Naive thymus-derived CD4-positive, alpha-beta T cell (primary cell): Measurements from ENCODE around the gene SLC25A43. TPM values are rescaled to one million over a fixed set of nuclear protein-coding genes. Genes with fewer than 3 reads are reported as not detected.
"Not testable (repeated sequence)": the region's sequence is repeated elsewhere in the genome, so short reads cannot be mapped to it uniquely, and the experiment has no call there.

ENCODE experiments used
- ATAC-seq: fragments of 150-1000 bp; cut with Tn5 transposase; 2 replicates; pipeline ENCODE4 v1.10.0; 2021; ENCODE audit warnings: mild to moderate bottlenecking, moderate library complexity
- CTCF ChIA-PET: fragments of 350-600 bp; sonication (Branson Sonifier 250); formaldehyde crosslinking; loops from one replicate; lab custom pipeline; 2021; ENCODE audit warnings: antibody characterized with exemption; lab: Charles Lee
- POLR2A ChIA-PET: fragments of 350-600 bp; sonication (Branson Sonifier 250); formaldehyde crosslinking; loops from one replicate; lab custom pipeline; 2021; ENCODE audit warnings: antibody characterized with exemption, inconsistent platforms; lab: Charles Lee
- DNase-seq, 9 donors: peaks; one replicate each; pipeline versions ENCODE4 v3.0.0 to v3.0.0-alpha.2; 2020 to 2022; ENCODE audit warnings: mixed read lengths in 1 of 9
- H3K27ac ChIP-seq: one replicate; pipeline ENCODE4 v1.7.0; 2013; ENCODE audit warnings: mild to moderate bottlenecking, low read depth, low read length, moderate library complexity
- H3K27me3 ChIP-seq, 2 donors: one replicate each; pipeline ENCODE4 v1.7.0; 2013; ENCODE audit warnings: low read length in 2 of 2, mild to moderate bottlenecking in 2 of 2, moderate library complexity in 2 of 2; ENCODE audit not compliant: control insufficient read depth in 2 of 2, insufficient read depth in 2 of 2
- H3K36me3 ChIP-seq, 3 experiments: 1 replicate in 2 of 3; 2 replicates in 1 of 3; pipeline ENCODE4 v1.7.0; 2013; ENCODE audit warnings: low read length in 3 of 3, mild to moderate bottlenecking in 3 of 3, moderate library complexity in 1 of 3; ENCODE audit not compliant: insufficient read depth in 3 of 3, control insufficient read depth in 2 of 3
- H3K4me1 ChIP-seq, 2 donors: one replicate each; pipeline ENCODE4 v1.7.0; 2013; ENCODE audit warnings: low read length in 2 of 2, mild to moderate bottlenecking in 2 of 2, moderate library complexity in 1 of 2; ENCODE audit not compliant: control insufficient read depth in 2 of 2, insufficient read depth in 2 of 2
- H3K4me3 ChIP-seq: 2 replicates; pipeline ENCODE4 v1.7.0; 2013; ENCODE audit warnings: mild to moderate bottlenecking, low read length
- H3K9me3 ChIP-seq, 3 experiments: 1 replicate in 2 of 3; 2 replicates in 1 of 3; pipeline ENCODE4 v1.7.0; 2013; ENCODE audit warnings: low read length in 3 of 3; ENCODE audit not compliant: control insufficient read depth in 2 of 3
- H3K27ac Mint-ChIP-seq, 9 donors: one replicate each; pipeline ENCODE4 v1.8.0; 2020 to 2022; ENCODE audit warnings: mixed read lengths in 9 of 9, mild to moderate bottlenecking in 8 of 9, moderate library complexity in 5 of 9, inconsistent platforms in 2 of 9
- H3K27me3 Mint-ChIP-seq, 5 donors: one replicate each; pipeline ENCODE4 v1.8.0; 2021 to 2022; ENCODE audit warnings: mixed read lengths in 5 of 5, mild to moderate bottlenecking in 1 of 5
- H3K36me3 Mint-ChIP-seq, 5 donors: one replicate each; pipeline ENCODE4 v1.8.0; 2020 to 2022; ENCODE audit warnings: mixed read lengths in 5 of 5, mild to moderate bottlenecking in 3 of 5, inconsistent platforms in 1 of 5
- H3K4me1 Mint-ChIP-seq, 7 donors: one replicate each; pipeline ENCODE4 v1.8.0; 2020 to 2022; ENCODE audit warnings: mixed read lengths in 7 of 7, mild to moderate bottlenecking in 3 of 7, inconsistent platforms in 1 of 7
- H3K4me3 Mint-ChIP-seq, 10 donors: one replicate each; pipeline ENCODE4 v1.8.0; 2020 to 2022; ENCODE audit warnings: mild to moderate bottlenecking in 10 of 10, mixed read lengths in 10 of 10, moderate library complexity in 6 of 10, inconsistent platforms in 2 of 10
- H3K9me3 Mint-ChIP-seq, 11 donors: one replicate each; pipeline ENCODE4 v1.8.0; 2020 to 2022; ENCODE audit warnings: mixed read lengths in 11 of 11, mild to moderate bottlenecking in 4 of 11, inconsistent platforms in 1 of 11, moderate library complexity in 1 of 11
- intact Hi-C, 2 donors: fragments of 100-400 bp; cut with micrococcal nuclease; formaldehyde crosslinking; loops; one replicate each; pipeline ENCODE4 v1.15.1; 2023
- polyA plus RNA-seq, 2 donors: library from polyadenylated mRNA; unstranded; fragments of 300-500 nt; fragmentation: Illumina TruSeq; gene quantifications; one replicate each; pipeline ENCODE4 v1.2.3, GENCODE V29; 2021
- total RNA-seq, 6 experiments: library from RNA in 5 of 6; stranded (reverse) in 5 of 6; gene quantifications; 1 replicate in 5 of 6; 2 replicates in 1 of 6; pipeline ENCODE4 v1.2.3 and lab custom pipeline; 2021 to 2026

SLC25A43 gene
- 1 to 10 TPM; 1.8 to 8.2 (median 2.6) TPM for total RNA-seq
- 1 to 10 TPM; 2.5 to 3.8 TPM for polyA plus RNA-seq
- 2.0 reads per million, percentile 9 among the genes with 10 or more reads in this experiment for total RNA-seq (lab: John Stamatoyannopoulos, UW)

DNA sequence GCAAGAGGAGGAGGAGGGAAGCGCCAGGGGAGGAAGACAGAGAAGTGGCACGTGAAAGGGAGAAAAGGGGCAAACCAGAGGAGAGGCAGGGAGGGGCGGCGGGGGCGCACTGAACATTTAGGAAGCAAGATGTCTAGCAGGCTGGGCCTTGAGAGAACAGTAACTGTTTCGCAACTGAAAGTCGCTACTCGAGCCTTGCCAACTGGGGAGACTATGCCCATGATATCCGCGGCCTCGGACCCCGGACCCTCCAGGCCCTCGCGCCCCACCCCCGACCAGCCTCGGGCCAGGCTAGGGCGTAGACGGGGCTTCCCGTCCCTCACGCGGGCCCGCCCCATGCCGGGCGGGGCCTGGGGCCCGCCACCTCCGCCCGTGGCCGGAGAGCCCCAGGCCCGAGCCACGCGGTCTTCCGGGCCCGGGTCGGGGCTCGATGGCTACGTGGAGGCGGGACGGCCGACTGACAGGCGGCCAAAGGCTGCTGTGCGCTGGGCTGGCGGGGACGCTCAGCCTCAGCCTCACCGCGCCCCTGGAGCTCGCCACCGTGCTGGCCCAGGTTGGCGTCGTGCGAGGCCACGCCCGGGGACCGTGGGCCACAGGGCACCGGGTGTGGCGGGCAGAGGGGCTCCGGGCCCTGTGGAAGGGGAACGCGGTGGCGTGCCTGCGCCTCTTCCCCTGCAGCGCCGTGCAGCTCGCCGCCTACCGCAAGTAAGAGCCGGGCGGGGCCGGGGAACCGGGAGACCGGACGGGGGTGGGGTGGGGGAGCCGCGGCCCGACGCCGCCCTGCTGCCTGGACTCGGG lies at the start of gene SLC25A43:
Gene SLC25A43 (plus strand): TSS at position 363 of the 798 bp plus-strand sequence. CDS start 68 bp downstream, at position 431.
- peak; percentile 85 for ATAC-seq
- DNase-seq: peak; percentile 6 to 49 (median 15)
- ChIA-PET CTCF (no interaction called here), POLR2A (no interaction called here)
- H3K27ac ChIP-seq: peak within 1 kb of the TSS; percentile 62
- Mint-ChIP-seq H3K36me3 (no peaks in the 10 kb centered on the region), H3K27me3 (peaks cover 0 to 6% (median 0%) of the 10 kb centered on the region in 5 donors), H3K4me3 (peak within 1 kb of the TSS; percentile 74 to 95 (median 88)), H3K27ac (peak within 1 kb of the TSS; percentile 47 to 96 (median 79)), H3K9me3 (no peaks in the 10 kb centered on the region), H3K4me1 (peaks cover 0 to 26% (median 10%) of the 10 kb centered on the region in 7 donors)
- peak within 1 kb of the TSS; percentile 34 for H3K4me3 ChIP-seq
- no peaks in the 10 kb centered on the region for H3K4me1 ChIP-seq
- no peaks in the 10 kb centered on the region for H3K36me3 ChIP-seq
- H3K27me3 ChIP-seq: no peaks in the 10 kb centered on the region
- intact Hi-C loops: loop anchor here (1.0 to 5.0 kb wide), 3 partner anchors 69 to 1233 kb away; partner anchors contain the start of genes SLC25A5 (in 2 of the 2), C1GALT1C1 (in 1 of the 2) and PGRMC1 (in 1 of the 2)
- H3K9me3 ChIP-seq: no peaks in the 10 kb centered on the region

DNA sequence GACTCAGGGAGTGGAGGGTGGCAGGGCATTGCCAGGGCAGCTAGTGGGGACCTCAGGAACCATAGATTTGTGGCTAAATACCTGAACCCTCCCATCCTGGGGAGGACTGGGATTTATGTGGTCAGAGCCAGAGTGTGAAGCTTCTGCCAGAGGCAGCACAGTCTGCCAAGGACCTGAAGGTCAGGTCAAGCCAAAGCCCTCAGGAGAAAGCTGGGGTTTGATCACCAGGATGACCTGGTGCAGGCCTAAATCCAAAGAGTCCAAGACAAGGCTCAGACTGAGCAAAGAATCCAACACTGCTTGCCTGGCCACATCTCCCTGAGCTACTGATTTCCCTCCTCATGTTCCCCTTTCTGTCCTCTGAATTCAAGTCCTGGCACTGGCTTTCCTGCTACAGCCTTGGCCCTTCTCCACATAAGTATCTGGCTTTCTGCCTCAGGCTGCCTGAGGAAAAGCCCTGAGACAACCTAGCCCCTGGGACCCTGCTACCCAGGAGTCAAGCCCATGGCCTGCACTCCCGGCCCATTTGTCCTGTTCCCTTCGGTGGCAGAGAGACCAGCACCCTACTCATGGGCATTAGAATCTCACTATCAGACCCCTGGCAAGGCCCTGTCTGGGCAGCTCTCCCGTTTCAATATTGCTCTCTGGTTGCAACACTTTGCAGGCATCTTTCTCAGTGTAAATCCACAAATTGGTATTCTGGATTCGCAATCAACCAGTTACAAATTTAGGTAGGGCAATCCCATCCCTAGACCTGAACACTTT lies 39.3 kb upstream of the SLC25A43 start:
- no peak for ATAC-seq
- Histone ChIP-seq H3K36me3 (no peaks in the 10 kb centered on the region), H3K4me3 (no peak overlapping the region), H3K27me3 (no peaks in the 10 kb centered on the region), H3K9me3 (no peaks in the 10 kb centered on the region), H3K27ac (no peak overlapping the region), H3K4me1 (no peaks in the 10 kb centered on the region)
- CTCF ChIA-PET: no interaction called here
- Mint-ChIP-seq H3K27me3 (peaks cover 0 to 6% (median 0%) of the 10 kb centered on the region in 5 donors), H3K27ac (no peak overlapping the region), H3K4me1 (no peaks in the 10 kb centered on the region), H3K4me3 (no peak overlapping the region), H3K36me3 (no peaks in the 10 kb centered on the region), H3K9me3 (peaks cover 0 to 2% (median 0%) of the 10 kb centered on the region in 11 donors)
- intact Hi-C loops: no loop called here
- POLR2A ChIA-PET: no interaction called here
- no peak for DNase-seq

- H3K27me3 Mint-ChIP-seq, CTCF ChIA-PET, POLR2A ChIA-PET, H3K27me3 ChIP-seq, intact Hi-C loops, H3K27ac Mint-ChIP-seq, H3K27ac ChIP-seq, DNase-seq, H3K4me3 Mint-ChIP-seq, H3K9me3 Mint-ChIP-seq, ATAC-seq, H3K4me1 ChIP-seq, H3K4me1 Mint-ChIP-seq, H3K36me3 Mint-ChIP-seq, H3K4me3 ChIP-seq, H3K9me3 ChIP-seq, H3K36me3 ChIP-seq: not testable (repeated sequence)
These were observed 37.7 kb upstream of the SLC25A43 start for GRCh38 chrX:119361451-119361850.

DNA sequence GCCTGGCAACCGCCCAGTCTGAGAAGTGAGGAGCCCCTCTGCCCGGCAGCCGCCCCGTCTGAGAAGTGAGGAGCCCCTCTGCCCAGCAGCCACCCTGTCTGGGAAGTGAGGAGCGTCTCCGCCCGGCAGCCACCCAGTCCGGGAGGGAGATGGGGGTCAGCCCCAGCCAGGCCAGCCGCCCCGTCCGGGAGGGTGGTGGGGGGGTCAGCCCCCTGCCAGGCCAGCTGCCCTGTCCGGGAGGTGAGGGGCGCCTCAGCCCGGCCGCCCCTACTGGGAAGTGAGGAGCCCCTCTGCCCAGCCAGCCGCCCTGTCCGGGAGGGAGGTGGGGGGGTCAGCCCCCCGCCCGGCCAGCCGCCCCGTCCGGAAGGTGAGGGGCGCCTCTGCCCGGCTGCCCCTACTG lies 37.1 kb upstream of the SLC25A43 start:
- H3K4me3 Mint-ChIP-seq, POLR2A ChIA-PET, H3K27me3 Mint-ChIP-seq, H3K4me1 Mint-ChIP-seq, H3K27ac ChIP-seq, H3K36me3 Mint-ChIP-seq, H3K9me3 ChIP-seq, H3K9me3 Mint-ChIP-seq, H3K4me3 ChIP-seq, DNase-seq, CTCF ChIA-PET, H3K27me3 ChIP-seq, H3K27ac Mint-ChIP-seq, H3K4me1 ChIP-seq, H3K36me3 ChIP-seq, ATAC-seq, intact Hi-C loops: not testable (repeated sequence)

DNA sequence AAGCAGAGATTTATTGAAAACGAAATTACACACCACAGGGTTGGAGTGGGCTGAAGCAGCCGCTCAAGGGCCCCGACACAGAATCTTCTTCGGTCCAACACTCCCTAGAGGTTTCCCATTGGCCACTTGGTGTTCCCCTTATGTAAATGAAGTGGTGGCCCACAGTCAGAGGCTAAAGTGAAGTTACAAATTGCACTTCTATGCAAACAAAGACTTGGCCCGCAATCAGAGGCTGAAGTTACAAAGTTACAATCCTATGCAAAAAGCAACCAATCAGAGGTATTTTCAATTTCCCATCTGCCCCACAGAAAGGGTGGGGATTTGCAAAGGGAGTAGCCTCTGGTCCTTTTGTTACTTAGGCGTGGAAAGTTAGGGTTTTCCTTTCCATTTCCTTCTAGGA lies 35.7 kb upstream of the SLC25A43 start:
- H3K27me3 Mint-ChIP-seq: peaks cover 0 to 7% (median 0%) of the 10 kb centered on the region in 5 donors
- CTCF ChIA-PET: no interaction called here
- H3K4me1 ChIP-seq: no peaks in the 10 kb centered on the region
- no peak overlapping the region for H3K4me3 ChIP-seq
- H3K4me3 Mint-ChIP-seq: no peak overlapping the region
- H3K27ac Mint-ChIP-seq: no peak overlapping the region
- no peaks in the 10 kb centered on the region for H3K36me3 Mint-ChIP-seq
- POLR2A ChIA-PET: no interaction called here
- intact Hi-C loops: no loop called here
- H3K9me3 ChIP-seq: no peaks in the 10 kb centered on the region
- H3K27me3 ChIP-seq: no peaks in the 10 kb centered on the region
- DNase-seq: no peak
- H3K36me3 ChIP-seq: no peaks in the 10 kb centered on the region
- peaks cover 0 to 2% (median 0%) of the 10 kb centered on the region in 11 donors for H3K9me3 Mint-ChIP-seq
- no peak for ATAC-seq
- H3K27ac ChIP-seq: no peak overlapping the region
- H3K4me1 Mint-ChIP-seq: no peaks in the 10 kb centered on the region

- ATAC-seq, H3K36me3 ChIP-seq, H3K4me1 Mint-ChIP-seq, CTCF ChIA-PET, H3K4me1 ChIP-seq, H3K4me3 Mint-ChIP-seq, H3K4me3 ChIP-seq, POLR2A ChIA-PET, H3K27ac ChIP-seq, H3K36me3 Mint-ChIP-seq, H3K27me3 ChIP-seq, DNase-seq, H3K9me3 Mint-ChIP-seq, intact Hi-C loops, H3K9me3 ChIP-seq, H3K27ac Mint-ChIP-seq: not testable (repeated sequence)
- peaks cover 0 to 11% (median 9%) of the 10 kb centered on the region in 5 donors for H3K27me3 Mint-ChIP-seq
These were observed 27.3 kb upstream of the SLC25A43 start for GRCh38 chrX:119371861-119372260.
